Fibroblast of skin of right biceps (primary cell): ENCODE results near the gene VSTM4.
A peak's percentile ranks its signal among the peaks of the same experiment; 100 is the strongest.

ENCODE experiments used
- DNase-seq: peaks from one replicate; pipeline ENCODE4 v3.0.0-alpha.2; 2013

VSTM4 gene

GRCh38 chr10:49116509-49117375 is 1.4 kb upstream of the VSTM4 start:
- no peak for DNase-seq

GRCh38 chr10:49115796-49116508 is 630 bp upstream of the VSTM4 start:
- no peak for DNase-seq

GRCh38 chr10:49114718-49115014 is 656 bp downstream of the VSTM4 start:
- DNase-seq: no peak

- peak; percentile 35 for DNase-seq
These were observed 1.6 kb downstream of the VSTM4 start for GRCh38 chr10:49113741-49114141.

GRCh38 chr10:49112851-49113250 is 2.5 kb downstream of the VSTM4 start:
- DNase-seq: no peak

GRCh38 chr10:49112098-49112497 is 3.2 kb downstream of the VSTM4 start:
- DNase-seq: no peak

GRCh38 chr10:49111320-49111698 is 4.0 kb downstream of the VSTM4 start:
- no peak for DNase-seq

- DNase-seq: no peak
These were observed 4.5 kb downstream of the VSTM4 start for GRCh38 chr10:49110684-49111319.

- peak; percentile 83 for DNase-seq
These were observed 5.5 kb downstream of the VSTM4 start for GRCh38 chr10:49109669-49110340.

GRCh38 chr10:49108656-49109055 is 6.7 kb downstream of the VSTM4 start:
- no peak for DNase-seq

- DNase-seq: no peak
These were observed 7.4 kb downstream of the VSTM4 start for GRCh38 chr10:49107887-49108267.

- no peak for DNase-seq
These were observed 8.0 kb downstream of the VSTM4 start for GRCh38 chr10:49107111-49107886.

- DNase-seq: no peak
These were observed 8.9 kb downstream of the VSTM4 start for GRCh38 chr10:49106451-49106850.

- DNase-seq: no peak
These were observed 10.2 kb downstream of the VSTM4 start for GRCh38 chr10:49105076-49105475.

- DNase-seq: no peak
These were observed 11.0 kb downstream of the VSTM4 start for GRCh38 chr10:49104323-49104722.

GRCh38 chr10:49103761-49104160 is 11.6 kb downstream of the VSTM4 start:
- no peak for DNase-seq

GRCh38 chr10:49099046-49099445 is 16.3 kb downstream of the VSTM4 start:
- no peak for DNase-seq

GRCh38 chr10:49096890-49097445 is 18.4 kb downstream of the VSTM4 start:
- no peak for DNase-seq

- no peak for DNase-seq
These were observed 20.7 kb downstream of the VSTM4 start for GRCh38 chr10:49094646-49095045.

- no peak for DNase-seq
These were observed 21.4 kb downstream of the VSTM4 start for GRCh38 chr10:49093922-49094321.

GRCh38 chr10:49092477-49092876 is 22.8 kb downstream of the VSTM4 start:
- no peak for DNase-seq

GRCh38 chr10:49091450-49092210 is 23.7 kb downstream of the VSTM4 start:
- no peak for DNase-seq
